Left ventricle myocardium inferior (tissue), 1 donor: ENCODE data around the gene RSBN1. TPM values are rescaled to one million over a fixed set of nuclear protein-coding genes. Genes with fewer than 3 reads are reported as not detected.

Experiments used
- DNase-seq: peaks from one replicate; pipeline ENCODE4 v3.0.0-alpha.2; 2020
- H3K27ac ChIP-seq: fragments of 200-600 bp; replicated peaks from 2 replicates; pipeline ENCODE4 v1.8.0; 2021
- H3K27me3 ChIP-seq: fragments of 200-600 bp; 2 replicates; pipeline ENCODE4 v1.8.0; 2021; ENCODE audit warnings: low read depth
- H3K36me3 ChIP-seq: fragments of 200-600 bp; 2 replicates; pipeline ENCODE4 v1.8.0; 2021
- H3K4me1 ChIP-seq: fragments of 200-600 bp; 2 replicates; pipeline ENCODE4 v1.8.0; 2021
- H3K4me3 ChIP-seq: fragments of 200-600 bp; 2 replicates; pipeline ENCODE4 v1.8.0; 2021; ENCODE audit warnings: mild to moderate bottlenecking, moderate library complexity
- H3K9me3 ChIP-seq: fragments of 200-600 bp; replicated peaks from 2 replicates; pipeline ENCODE4 v1.8.0; 2021
- CTCF ChIP-seq: fragments of 200-600 bp; IDR thresholded peaks from 2 replicates; pipeline ENCODE4 v1.8.0; 2021; ENCODE audit warnings: antibody characterized with exemption, mild to moderate bottlenecking, borderline replicate concordance
- intact Hi-C: fragments of 100-400 bp; cut with micrococcal nuclease; formaldehyde crosslinking; loops from one replicate; pipeline ENCODE4 v1.11.0; 2022
- total RNA-seq: library from RNA; stranded (reverse); fragmentation: NEBNext Ultra II Directional; extraction: Animal tissue kit (Norgen Biotek cat#: 25700); gene quantifications from one replicate; pipeline ENCODE4 v1.2.1, GENCODE V29; 2021
- donor health status: DM: no; HTN: yes; CAD: no; lungs with severe emphysema.

The RSBN1 gene
- total RNA-seq, 1 donor from 2014 or later, result 7.6 TPM

GRCh38 chr1:113811156-113811887 lies 954 bp downstream of the RSBN1 start:
- intact Hi-C loops, result no loop called here
- no peak for TF ChIP-seq CTCF
- Histone ChIP-seq H3K4me1 (peaks cover 46% of the 10 kb centered on the region), H3K27me3 (no peaks in the 10 kb centered on the region), H3K36me3 (no peaks in the 10 kb centered on the region), H3K9me3 (no peaks in the 10 kb centered on the region), H3K4me3 (peak overlapping the region; percentile 94), H3K27ac (peak overlapping the region; percentile 96)
- no peak for DNase-seq

- H3K9me3 ChIP-seq, result no peaks in the 10 kb centered on the region
- no peaks in the 10 kb centered on the region for H3K27me3 ChIP-seq
- H3K4me1 ChIP-seq, result peaks cover 60% of the 10 kb centered on the region
- H3K27ac ChIP-seq, result peak overlapping the region; percentile 96
- no peaks in the 10 kb centered on the region for H3K36me3 ChIP-seq
- peak overlapping the region; percentile 94 for H3K4me3 ChIP-seq
- intact Hi-C loops, result no loop called here
- no peak for DNase-seq
- TF ChIP-seq CTCF, result no peak
These were observed 2.3 kb downstream of the RSBN1 start for GRCh38 chr1:113809670-113810602.

GRCh38 chr1:113808450-113809195 lies 3.7 kb downstream of the RSBN1 start:
- no peak overlapping the region for H3K27ac ChIP-seq
- H3K27me3 ChIP-seq, result no peaks in the 10 kb centered on the region
- no peaks in the 10 kb centered on the region for H3K36me3 ChIP-seq
- TF ChIP-seq CTCF, result no peak
- no peak overlapping the region for H3K4me3 ChIP-seq
- no peaks in the 10 kb centered on the region for H3K9me3 ChIP-seq
- intact Hi-C loops, result no loop called here
- peaks cover 73% of the 10 kb centered on the region for H3K4me1 ChIP-seq
- no peak for DNase-seq

GRCh38 chr1:113805639-113806038 lies 6.6 kb downstream of the RSBN1 start:
- no peaks in the 10 kb centered on the region for H3K36me3 ChIP-seq
- H3K27me3 ChIP-seq, result no peaks in the 10 kb centered on the region
- no peaks in the 10 kb centered on the region for H3K9me3 ChIP-seq
- TF ChIP-seq CTCF, result no peak
- peak overlapping the region; percentile 61 for H3K27ac ChIP-seq
- peaks cover 81% of the 10 kb centered on the region for H3K4me1 ChIP-seq
- intact Hi-C loops, result no loop called here
- no peak overlapping the region for H3K4me3 ChIP-seq
- no peak for DNase-seq

GRCh38 chr1:113805256-113805531 lies 7.1 kb downstream of the RSBN1 start:
- peaks cover 81% of the 10 kb centered on the region for H3K4me1 ChIP-seq
- peak overlapping the region; percentile 61 for H3K27ac ChIP-seq
- intact Hi-C loops, result no loop called here
- TF ChIP-seq CTCF, result no peak
- H3K36me3 ChIP-seq, result no peaks in the 10 kb centered on the region
- H3K4me3 ChIP-seq, result peak overlapping the region; percentile 26
- no peaks in the 10 kb centered on the region for H3K27me3 ChIP-seq
- DNase-seq, result no peak
- H3K9me3 ChIP-seq, result no peaks in the 10 kb centered on the region
